ENCODE measurements around the gene MRPL44. TPM values are rescaled to one million over a fixed set of nuclear protein-coding genes. Genes with fewer than 3 reads are reported as not detected.
A peak's percentile ranks its signal among the peaks of the same experiment; 100 is the strongest.

Gene MRPL44
- total and polyA plus RNA-seq, 7 experiments from 2014 or later, result 18.0 to 36.2 (median 26.9) TPM

- Histone ChIP-seq H3K27me3 (ENCODE audit: control insufficient read depth in 2 of 2, insufficient read depth in 2 of 2, low read length in 2 of 2) (no peaks in the 10 kb centered on the region), H3K4me3 (ENCODE audit: low read length) (peak overlapping the region; percentile 77), H3K9me3 (ENCODE audit: control insufficient read depth in 2 of 3, low read length in 3 of 3) (no peaks in the 10 kb centered on the region), H3K36me3 (ENCODE audit: control insufficient read depth in 2 of 3, insufficient read depth in 3 of 3, low read length in 3 of 3) (peaks cover 0 to 11% (median 0%) of the 10 kb centered on the region in 3 experiments), H3K4me1 (ENCODE audit: control insufficient read depth in 2 of 2, insufficient read depth in 2 of 2, low read length in 2 of 2) (peaks cover 24 to 32% of the 10 kb centered on the region in 2 donors), H3K27ac (ENCODE audit: low read depth, low read length) (no peak overlapping the region)
- no peaks in the 10 kb centered on the region for H3K27me3 Mint-ChIP-seq
- H3K9me3 Mint-ChIP-seq, result peaks cover 0 to 6% (median 0%) of the 10 kb centered on the region in 11 donors
- peak overlapping the region in 8 of 9 donors; percentile 76 to 93 (median 84) for H3K27ac Mint-ChIP-seq
- CTCF ChIA-PET, result interaction anchor here (0.7 kb wide), 1 partner anchor 425 kb away, joined by 4 read pairs; no protein-coding TSS in a partner anchor
- peaks cover 0 to 35% (median 14%) of the 10 kb centered on the region in 5 donors for H3K36me3 Mint-ChIP-seq
- H3K4me1 Mint-ChIP-seq, result peaks cover 32 to 69% (median 64%) of the 10 kb centered on the region in 7 donors
- intact Hi-C loops (cut with micrococcal nuclease), result loop anchor here (2.0 to 10.0 kb wide), 3 partner anchors 13 to 581 kb away; no protein-coding TSS in a partner anchor
- DNase-seq (no peak), ATAC-seq (no peak)
- peak overlapping the region; percentile 88 to 98 (median 92) for H3K4me3 Mint-ChIP-seq
- POLR2A ChIA-PET, result interaction anchor here (1.1 to 4.7 kb wide), 2 partner anchors 11 to 14 kb away, joined by 4 to 30 read pairs; partner anchors contain the start of gene MRPL44
Observed at GRCh38 chr2:223943561-223944008, 13.7 kb upstream of the MRPL44 start.

DNA sequence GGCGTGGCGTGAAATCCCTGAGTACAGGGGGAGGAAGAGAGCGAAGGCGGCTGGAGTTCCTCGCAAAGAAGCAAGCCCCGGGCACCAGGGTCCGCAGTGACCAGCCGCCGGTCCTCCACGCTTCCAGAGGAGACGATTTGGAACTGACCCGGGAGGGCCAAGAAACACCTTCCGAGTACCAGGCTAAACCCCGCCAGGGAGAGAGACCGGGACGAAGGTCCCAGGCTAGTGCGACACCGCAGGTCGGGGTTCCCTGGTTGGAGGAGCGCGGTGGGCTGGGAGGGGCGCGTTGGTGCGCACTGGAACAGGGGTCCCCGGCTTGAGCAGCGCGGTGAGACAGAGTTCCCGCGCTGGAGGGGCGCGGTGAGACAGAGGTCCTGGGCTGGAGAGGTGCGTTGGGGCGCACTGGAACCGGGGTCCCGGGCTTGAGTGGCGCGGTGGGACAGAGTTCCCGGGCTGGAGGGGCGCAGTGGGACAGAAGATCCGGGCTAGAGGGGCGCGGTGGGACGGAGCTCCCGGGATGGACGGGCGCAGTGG lies 13.0 kb upstream of the MRPL44 start:
- no peaks in the 10 kb centered on the region for H3K9me3 ChIP-seq (ENCODE audit: control insufficient read depth in 2 of 3, low read length in 3 of 3)
- H3K27me3 Mint-ChIP-seq, result no peaks in the 10 kb centered on the region
- ChIA-PET CTCF (interaction anchor here (1.6 kb wide), 1 partner anchor 10 kb away, joined by 8 read pairs; no protein-coding TSS in a partner anchor), POLR2A (interaction anchor here (0.5 to 4.7 kb wide), 6 partner anchors 9 to 99 kb away, joined by 3 to 30 read pairs (median 6); partner anchors contain the start of gene MRPL44)
- peak overlapping the region; percentile 76 to 93 (median 84) for H3K27ac Mint-ChIP-seq
- peaks cover 34 to 67% (median 62%) of the 10 kb centered on the region in 7 donors for H3K4me1 Mint-ChIP-seq
- peaks cover 0 to 32% (median 13%) of the 10 kb centered on the region in 5 donors for H3K36me3 Mint-ChIP-seq
- peak in 7 of 9 donors; percentile 20 to 38 (median 22) for DNase-seq
- peak overlapping the region; percentile 67 for H3K27ac ChIP-seq (ENCODE audit: low read depth, low read length)
- H3K4me3 Mint-ChIP-seq, result peak overlapping the region; percentile 88 to 98 (median 92)
- H3K4me3 ChIP-seq (ENCODE audit: low read length), result peak overlapping the region; percentile 77
- ATAC-seq, result peak; percentile 30
- H3K27me3 ChIP-seq (ENCODE audit: control insufficient read depth in 2 of 2, insufficient read depth in 2 of 2, low read length in 2 of 2), result no peaks in the 10 kb centered on the region
- intact Hi-C loops (cut with micrococcal nuclease), result loop anchor here (2.0 to 10.0 kb wide), 3 partner anchors 13 to 581 kb away; no protein-coding TSS in a partner anchor
- H3K9me3 Mint-ChIP-seq, result peaks cover 0 to 6% (median 0%) of the 10 kb centered on the region in 11 donors
- peaks cover 24 to 33% of the 10 kb centered on the region in 2 donors for H3K4me1 ChIP-seq (ENCODE audit: control insufficient read depth in 2 of 2, insufficient read depth in 2 of 2, low read length in 2 of 2)
- peaks cover 0 to 11% (median 0%) of the 10 kb centered on the region in 3 experiments for H3K36me3 ChIP-seq (ENCODE audit: control insufficient read depth in 2 of 3, insufficient read depth in 3 of 3, low read length in 3 of 3)

GRCh38 chr2:223944703-223945531 lies 12.3 kb upstream of the MRPL44 start, which contains the start of gene WDFY1:
Gene WDFY1, minus strand, starts transcription at chr2:223945335. Its CDS starts 51 bp downstream, at chr2:223945284.
- CTCF ChIA-PET, result interaction anchor here (1.6 kb wide), 1 partner anchor 10 kb away, joined by 8 read pairs; no protein-coding TSS in a partner anchor
- peaks cover 24 to 40% of the 10 kb centered on the region in 2 donors for H3K4me1 ChIP-seq (ENCODE audit: control insufficient read depth in 2 of 2, insufficient read depth in 2 of 2, low read length in 2 of 2)
- peak; percentile 95 for ATAC-seq
- Mint-ChIP-seq H3K36me3 (peaks cover 0 to 27% (median 8%) of the 10 kb centered on the region in 5 donors), H3K4me1 (peaks cover 39 to 67% (median 62%) of the 10 kb centered on the region in 7 donors), H3K9me3 (peaks cover 0 to 2% (median 0%) of the 10 kb centered on the region in 11 donors), H3K27me3 (no peaks in the 10 kb centered on the region), H3K4me3 (peak within 1 kb of the TSS; percentile 88 to 98 (median 92)), H3K27ac (peak within 1 kb of the TSS; percentile 76 to 93 (median 85))
- peak within 1 kb of the TSS; percentile 77 for H3K4me3 ChIP-seq (ENCODE audit: low read length)
- peak; percentile 64 to 80 (median 70) for DNase-seq
- H3K9me3 ChIP-seq (ENCODE audit: control insufficient read depth in 2 of 3, low read length in 3 of 3), result no peaks in the 10 kb centered on the region
- POLR2A ChIA-PET, result interaction anchor here (0.5 to 4.7 kb wide), 8 partner anchors 8 to 98 kb away, joined by 3 to 30 read pairs (median 6); partner anchors contain the start of gene MRPL44
- peak within 1 kb of the TSS; percentile 67 for H3K27ac ChIP-seq (ENCODE audit: low read depth, low read length)
- intact Hi-C loops (cut with micrococcal nuclease), result loop anchor here (1.0 to 10.0 kb wide), 7 partner anchors 12 to 977 kb away; partner anchors contain the start of genes MRPL44 (in 2 of the 2) and CUL3 (in 1 of the 2)
- no peaks in the 10 kb centered on the region for H3K27me3 ChIP-seq (ENCODE audit: control insufficient read depth in 2 of 2, insufficient read depth in 2 of 2, low read length in 2 of 2)
- H3K36me3 ChIP-seq (ENCODE audit: control insufficient read depth in 2 of 3, insufficient read depth in 3 of 3, low read length in 3 of 3), result peaks cover 0 to 11% (median 0%) of the 10 kb centered on the region in 3 experiments

DNA sequence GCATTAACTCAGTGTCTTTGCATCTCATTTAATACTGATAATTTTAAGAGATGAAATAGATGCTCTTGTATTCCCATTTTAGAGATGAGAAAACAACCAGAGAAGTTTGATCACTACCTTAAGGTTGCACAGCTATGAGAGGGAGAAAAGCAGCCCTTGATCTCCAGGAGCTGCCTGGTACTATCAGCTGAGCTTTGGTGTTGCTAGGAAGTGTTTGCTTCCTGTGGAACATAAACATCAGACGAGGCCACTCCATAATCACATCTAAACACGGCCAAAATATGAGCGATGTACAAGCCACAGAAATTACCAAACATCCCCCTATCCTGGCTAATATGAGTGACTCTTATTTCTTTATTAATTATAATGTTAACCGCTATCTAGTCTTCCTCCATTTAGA lies 11.5 kb upstream of the MRPL44 start:
- Mint-ChIP-seq H3K4me3 (peak overlapping the region; percentile 86 to 98 (median 92)), H3K9me3 (peaks cover 0 to 2% (median 0%) of the 10 kb centered on the region in 11 donors), H3K36me3 (peaks cover 0 to 24% (median 8%) of the 10 kb centered on the region in 5 donors), H3K27me3 (no peaks in the 10 kb centered on the region), H3K4me1 (peaks cover 42 to 71% (median 66%) of the 10 kb centered on the region in 7 donors), H3K27ac (peak overlapping the region in 8 of 9 donors; percentile 51 to 93 (median 78))
- ATAC-seq (no peak), DNase-seq (peak in 1 of 9 donors; percentile 16)
- Histone ChIP-seq H3K4me1 (ENCODE audit: control insufficient read depth in 2 of 2, insufficient read depth in 2 of 2, low read length in 2 of 2) (peaks cover 24 to 48% of the 10 kb centered on the region in 2 donors), H3K4me3 (ENCODE audit: low read length) (peak overlapping the region; percentile 77), H3K36me3 (ENCODE audit: control insufficient read depth in 2 of 3, insufficient read depth in 3 of 3, low read length in 3 of 3) (peaks cover 0 to 11% (median 0%) of the 10 kb centered on the region in 3 experiments), H3K9me3 (ENCODE audit: control insufficient read depth in 2 of 3, low read length in 3 of 3) (no peaks in the 10 kb centered on the region), H3K27ac (ENCODE audit: low read depth, low read length) (peak overlapping the region; percentile 67), H3K27me3 (ENCODE audit: control insufficient read depth in 2 of 2, insufficient read depth in 2 of 2, low read length in 2 of 2) (no peaks in the 10 kb centered on the region)
- CTCF ChIA-PET, result interaction anchor here (1.6 kb wide), 1 partner anchor 9 kb away, joined by 8 read pairs; no protein-coding TSS in a partner anchor
- POLR2A ChIA-PET, result interaction anchor here (0.6 to 4.7 kb wide), 7 partner anchors 9 to 78 kb away, joined by 3 to 30 read pairs (median 6); partner anchors contain the start of gene MRPL44
- intact Hi-C loops (cut with micrococcal nuclease), result loop anchor here (1.0 to 10.0 kb wide), 6 partner anchors 12 to 977 kb away; partner anchors contain the start of genes MRPL44 (in 2 of the 2) and CUL3 (in 1 of the 2)

- H3K36me3 Mint-ChIP-seq, result peaks cover 0 to 15% (median 4%) of the 10 kb centered on the region in 5 donors
- Histone ChIP-seq H3K27me3 (ENCODE audit: control insufficient read depth in 2 of 2, insufficient read depth in 2 of 2, low read length in 2 of 2) (no peaks in the 10 kb centered on the region), H3K4me3 (ENCODE audit: low read length) (no peak overlapping the region), H3K36me3 (ENCODE audit: control insufficient read depth in 2 of 3, insufficient read depth in 3 of 3, low read length in 3 of 3) (peaks cover 0 to 11% (median 0%) of the 10 kb centered on the region in 3 experiments), H3K4me1 (ENCODE audit: control insufficient read depth in 2 of 2, insufficient read depth in 2 of 2, low read length in 2 of 2) (peaks cover 13 to 45% of the 10 kb centered on the region in 2 donors), H3K27ac (ENCODE audit: low read depth, low read length) (no peak overlapping the region), H3K9me3 (ENCODE audit: control insufficient read depth in 2 of 3, low read length in 3 of 3) (no peaks in the 10 kb centered on the region)
- intact Hi-C loops (cut with micrococcal nuclease), result loop anchor here in 1 of 2 donors (5.0 to 10.0 kb wide), 2 partner anchors 577 to 975 kb away; no protein-coding TSS in a partner anchor
- peaks cover 33 to 74% (median 66%) of the 10 kb centered on the region in 7 donors for H3K4me1 Mint-ChIP-seq
- H3K4me3 Mint-ChIP-seq, result peak overlapping the region in 4 of 10 donors; percentile 9 to 26 (median 15)
- ChIA-PET POLR2A (interaction anchor here (4.7 kb wide), 1 partner anchor 9 kb away, joined by 30 read pairs; the partner anchor contains the start of gene MRPL44), CTCF (no interaction called here)
- peak overlapping the region in 5 of 9 donors; percentile 42 to 88 (median 81) for H3K27ac Mint-ChIP-seq
- DNase-seq, result no peak
- no peak for ATAC-seq
- no peaks in the 10 kb centered on the region for H3K27me3 Mint-ChIP-seq
- no peaks in the 10 kb centered on the region for H3K9me3 Mint-ChIP-seq
Observed at GRCh38 chr2:223947711-223948205, 9.5 kb upstream of the MRPL44 start.

Data from naive thymus-derived CD4-positive, alpha-beta T cell (primary cell).